ENCODE data around the gene GNA15.

GNA15 gene

GRCh38 chr19:3120611-3121276, 15.1 kb upstream of the GNA15 start:
- no peaks in the 10 kb centered on the region for H3F3A ChIP-seq (ENCODE audit: control insufficient read depth, insufficient read depth)
- H3K9me2 ChIP-seq (replicated peaks; ENCODE audit: control insufficient read depth, low read length): no peaks in the 10 kb centered on the region
- H3K79me2 ChIP-seq (ENCODE audit: control insufficient read depth, low read length): no peaks in the 10 kb centered on the region
- no peak overlapping the region for H3K4me3 ChIP-seq (ENCODE audit: low read length)
- H3K4me1 ChIP-seq (ENCODE audit: control insufficient read depth, low read length): peaks cover 14% of the 10 kb centered on the region
- no peaks in the 10 kb centered on the region for H4K20me1 ChIP-seq (ENCODE audit: control insufficient read depth, insufficient read depth, low read depth, low read length)
- no peak overlapping the region for H3K4me2 ChIP-seq (ENCODE audit: low read length)
- H3K9me3 ChIP-seq (ENCODE audit: control insufficient read depth, insufficient read depth, low read length): no peaks in the 10 kb centered on the region
- H3K36me3 ChIP-seq (ENCODE audit: control insufficient read depth, low read length): no peaks in the 10 kb centered on the region
- H3K27ac ChIP-seq (ENCODE audit: low read depth, low read length): no peak overlapping the region
- TF ChIP-seq, protein P1, sequence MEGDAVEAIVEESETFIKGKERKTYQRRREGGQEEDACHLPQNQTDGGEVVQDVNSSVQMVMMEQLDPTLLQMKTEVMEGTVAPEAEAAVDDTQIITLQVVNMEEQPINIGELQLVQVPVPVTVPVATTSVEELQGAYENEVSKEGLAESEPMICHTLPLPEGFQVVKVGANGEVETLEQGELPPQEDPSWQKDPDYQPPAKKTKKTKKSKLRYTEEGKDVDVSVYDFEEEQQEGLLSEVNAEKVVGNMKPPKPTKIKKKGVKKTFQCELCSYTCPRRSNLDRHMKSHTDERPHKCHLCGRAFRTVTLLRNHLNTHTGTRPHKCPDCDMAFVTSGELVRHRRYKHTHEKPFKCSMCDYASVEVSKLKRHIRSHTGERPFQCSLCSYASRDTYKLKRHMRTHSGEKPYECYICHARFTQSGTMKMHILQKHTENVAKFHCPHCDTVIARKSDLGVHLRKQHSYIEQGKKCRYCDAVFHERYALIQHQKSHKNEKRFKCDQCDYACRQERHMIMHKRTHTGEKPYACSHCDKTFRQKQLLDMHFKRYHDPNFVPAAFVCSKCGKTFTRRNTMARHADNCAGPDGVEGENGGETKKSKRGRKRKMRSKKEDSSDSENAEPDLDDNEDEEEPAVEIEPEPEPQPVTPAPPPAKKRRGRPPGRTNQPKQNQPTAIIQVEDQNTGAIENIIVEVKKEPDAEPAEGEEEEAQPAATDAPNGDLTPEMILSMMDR (IDR thresholded peaks at IDR 0.05; ENCODE audit: low read depth, low read length, poor library complexity, severe bottlenecking): no peak
- no peak for TF ChIP-seq EZH2phosphoT487 (IDR thresholded peaks at IDR 0.05; ENCODE audit: borderline replicate concordance, low read length)
- H3K27me3 ChIP-seq (ENCODE audit: control insufficient read depth, low read length): 0 out of 2 replicates have a peak, but pooled peaks cover 3% of the 10 kb centered on the region

DNA sequence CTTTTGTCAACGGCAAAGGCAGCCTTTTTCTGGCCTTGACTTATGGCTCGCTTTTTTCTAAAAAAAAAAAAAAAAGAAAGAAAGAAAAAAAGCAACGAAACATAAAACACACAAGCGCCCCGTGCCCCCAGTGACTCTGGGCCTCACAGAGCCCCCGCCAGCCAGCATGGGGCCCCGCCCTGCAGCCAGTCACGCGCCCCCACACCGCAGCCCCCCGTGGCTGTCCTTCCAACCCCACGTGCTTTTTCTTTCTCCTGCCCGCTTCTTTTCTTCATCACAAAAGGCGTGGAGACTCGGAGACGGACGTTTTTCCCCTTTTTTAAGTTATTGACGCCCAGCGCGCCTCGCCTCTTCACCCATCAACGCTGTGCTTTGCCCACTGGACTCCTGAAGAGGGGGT, 14.4 kb upstream of the GNA15 start:
- no peak for TF ChIP-seq EZH2phosphoT487 (IDR thresholded peaks at IDR 0.05; ENCODE audit: borderline replicate concordance, low read length)
- TF ChIP-seq, protein P1 (IDR thresholded peaks at IDR 0.05; ENCODE audit: low read depth, low read length, poor library complexity, severe bottlenecking): no peak
- H3K4me2 ChIP-seq (ENCODE audit: low read length): no peak overlapping the region

DNA sequence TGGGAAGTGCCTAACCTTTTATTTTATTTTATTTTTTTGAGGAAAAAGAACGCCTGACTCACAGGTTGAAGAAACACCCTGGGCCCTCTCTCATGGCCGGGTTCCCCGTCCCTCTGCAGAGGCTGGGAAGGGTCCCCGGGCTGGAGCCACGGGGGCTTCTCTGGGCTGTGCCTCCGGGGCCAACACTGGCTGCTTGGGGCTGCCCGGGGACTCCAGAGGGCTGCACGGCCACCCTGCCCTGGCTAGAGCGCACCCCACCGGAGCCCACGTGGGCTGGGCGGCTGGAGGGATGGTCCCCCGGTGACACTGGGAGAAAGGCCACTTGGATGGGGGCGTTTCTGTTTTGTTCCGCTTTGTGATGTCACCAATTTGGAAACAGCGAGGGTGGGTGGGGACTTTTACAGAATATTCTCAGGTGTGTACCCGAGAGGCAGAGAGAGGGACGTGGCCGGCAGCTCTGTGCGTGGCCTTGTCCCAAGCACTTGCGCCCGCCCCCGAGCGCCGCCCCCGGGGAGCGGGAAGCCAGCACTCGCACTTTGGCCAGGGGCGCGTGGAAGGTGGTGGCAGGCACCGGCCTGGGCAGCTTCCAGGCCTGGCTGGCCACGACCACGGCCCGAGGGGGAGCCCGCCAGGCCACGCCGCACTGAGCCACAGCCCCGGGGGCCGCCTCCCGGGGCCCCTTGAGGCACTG, 13.9 kb upstream of the GNA15 start:
- Histone ChIP-seq H3K36me3 (ENCODE audit: control insufficient read depth, low read length) (no peaks in the 10 kb centered on the region), H3K9me3 (ENCODE audit: control insufficient read depth, insufficient read depth, low read length) (no peaks in the 10 kb centered on the region), H3K27me3 (ENCODE audit: control insufficient read depth, low read length) (0 out of 2 replicates have a peak, but pooled peaks cover 3% of the 10 kb centered on the region), H3K4me2 (ENCODE audit: low read length) (no peak overlapping the region), H4K20me1 (ENCODE audit: control insufficient read depth, insufficient read depth, low read depth, low read length) (no peaks in the 10 kb centered on the region), H3K27ac (ENCODE audit: low read depth, low read length) (no peak overlapping the region), H3K9me2 (replicated peaks; ENCODE audit: control insufficient read depth, low read length) (no peaks in the 10 kb centered on the region), H3K4me3 (ENCODE audit: low read length) (no peak overlapping the region), H3K79me2 (ENCODE audit: control insufficient read depth, low read length) (no peaks in the 10 kb centered on the region), H3K4me1 (ENCODE audit: control insufficient read depth, low read length) (peaks cover 15% of the 10 kb centered on the region), H3F3A (ENCODE audit: control insufficient read depth, insufficient read depth) (no peaks in the 10 kb centered on the region)
- TF ChIP-seq EZH2phosphoT487 (IDR thresholded peaks at IDR 0.05; ENCODE audit: borderline replicate concordance, low read length): no peak
- TF ChIP-seq, protein P1 (IDR thresholded peaks at IDR 0.05; ENCODE audit: low read depth, low read length, poor library complexity, severe bottlenecking): no peak

More for the DNA sequence above, 14.4 kb upstream of the GNA15 start:
- Histone ChIP-seq H3F3A (ENCODE audit: control insufficient read depth, insufficient read depth) (no peaks in the 10 kb centered on the region), H3K9me3 (ENCODE audit: control insufficient read depth, insufficient read depth, low read length) (no peaks in the 10 kb centered on the region), H3K4me1 (ENCODE audit: control insufficient read depth, low read length) (peaks cover 15% of the 10 kb centered on the region), H4K20me1 (ENCODE audit: control insufficient read depth, insufficient read depth, low read depth, low read length) (no peaks in the 10 kb centered on the region), H3K9me2 (replicated peaks; ENCODE audit: control insufficient read depth, low read length) (no peaks in the 10 kb centered on the region), H3K27ac (ENCODE audit: low read depth, low read length) (no peak overlapping the region), H3K36me3 (ENCODE audit: control insufficient read depth, low read length) (no peaks in the 10 kb centered on the region), H3K27me3 (ENCODE audit: control insufficient read depth, low read length) (0 out of 2 replicates have a peak, but pooled peaks cover 3% of the 10 kb centered on the region), H3K4me3 (ENCODE audit: low read length) (no peak overlapping the region), H3K79me2 (ENCODE audit: control insufficient read depth, low read length) (no peaks in the 10 kb centered on the region)
